SIG-M5 treated with dmso at 0.1 percent for 504 hours (cell line): Measurements from ENCODE around the gene RILP.
A peak's percentile ranks its signal among the peaks of the same experiment; 100 is the strongest.

Experiments used
- DNase-seq: peaks from one replicate; lab custom pipeline; 2025; ENCODE audit not compliant: unreplicated experiment; lab: John Stamatoyannopoulos, UW

Gene RILP

GRCh38 chr17:1629504-1630310, 20.0 kb downstream of the RILP start:
- DNase-seq = peak; percentile 53

GRCh38 chr17:1628856-1629503, 20.7 kb downstream of the RILP start:
- peak; percentile 85 for DNase-seq

- peak; percentile 53 for DNase-seq
Measured at GRCh38 chr17:1627982-1628855, 21.4 kb downstream of the RILP start, which contains the start of gene SLC43A2. SLC43A2 (minus strand) TSS chr17:1628834; CDS start chr17:1627874, 960 bp downstream.

GRCh38 chr17:1627182-1627981, 22.3 kb downstream of the RILP start:
- DNase-seq = peak; percentile 89

GRCh38 chr17:1626333-1626732, 23.3 kb downstream of the RILP start:
- no peak for DNase-seq

GRCh38 chr17:1625581-1625980, 24.1 kb downstream of the RILP start:
- no peak for DNase-seq

GRCh38 chr17:1625053-1625452, 24.6 kb downstream of the RILP start:
- no peak for DNase-seq

GRCh38 chr17:1624650-1625049, 25.0 kb downstream of the RILP start:
- no peak for DNase-seq

GRCh38 chr17:1623057-1623630, 26.5 kb downstream of the RILP start:
- no peak for DNase-seq

GRCh38 chr17:1621273-1621954, 28.3 kb downstream of the RILP start:
- no peak for DNase-seq

- DNase-seq = no peak
Measured at GRCh38 chr17:1620486-1620885, 29.2 kb downstream of the RILP start.

GRCh38 chr17:1617620-1618174, 32.0 kb downstream of the RILP start:
- DNase-seq = no peak

- DNase-seq = no peak
Measured at GRCh38 chr17:1616101-1616500, 33.6 kb downstream of the RILP start.

GRCh38 chr17:1612400-1612799, 37.3 kb downstream of the RILP start:
- DNase-seq = no peak

- peak; percentile 75 for DNase-seq
Measured at GRCh38 chr17:1611715-1612114, 38.0 kb downstream of the RILP start.

- DNase-seq = no peak
Measured at GRCh38 chr17:1608676-1609075, 41.0 kb downstream of the RILP start.

- no peak for DNase-seq
Measured at GRCh38 chr17:1607971-1608320, 41.7 kb downstream of the RILP start.

- no peak for DNase-seq
Measured at GRCh38 chr17:1606352-1606985, 43.2 kb downstream of the RILP start.
